Osteoblast (primary cell): Measurements from ENCODE around the gene CLEC20A. TPM values are rescaled to one million over a fixed set of nuclear protein-coding genes. Genes with fewer than 3 reads are reported as not detected.

Experiments used
- DNase-seq: peaks from one replicate; pipeline ENCODE4 v3.0.0; 2011; ENCODE audit warnings: low spot score, mixed read lengths; ENCODE audit not compliant: insufficient read length; ENCODE audit errors: missing footprints
- H2AFZ ChIP-seq: 2 replicates; pipeline ENCODE4 v1.6.0; 2011; ENCODE audit warnings: mild to moderate bottlenecking, low read length
- H3K27ac ChIP-seq: 2 replicates; pipeline ENCODE4 v1.5.1; 2011; ENCODE audit warnings: mild to moderate bottlenecking, low read depth, low read length, moderate library complexity
- H3K27me3 ChIP-seq: 2 replicates; pipeline ENCODE4 v1.6.0; 2012; ENCODE audit warnings: mild to moderate bottlenecking, control low read depth, inconsistent platforms, low read length, moderate library complexity; ENCODE audit not compliant: insufficient read depth
- H3K36me3 ChIP-seq: 2 replicates; pipeline ENCODE4 v1.5.1; 2011; ENCODE audit warnings: mild to moderate bottlenecking, low read length, control low read depth, moderate library complexity; ENCODE audit not compliant: insufficient read depth
- H3K4me1 ChIP-seq: 2 replicates; pipeline ENCODE4 v1.5.1; 2011; ENCODE audit warnings: mild to moderate bottlenecking, low read length, control low read depth, moderate library complexity; ENCODE audit not compliant: insufficient read depth
- H3K4me2 ChIP-seq: 2 replicates; pipeline ENCODE4 v1.6.0; 2011; ENCODE audit warnings: mild to moderate bottlenecking, low read length; ENCODE audit not compliant: insufficient read depth
- H3K4me3 ChIP-seq: fragments of 200-600 bp; sonication (generic); 3 replicates; pipeline ENCODE4 v1.5.1; 2012; ENCODE audit warnings: mild to moderate bottlenecking, low read length, inconsistent platforms; ENCODE audit not compliant: insufficient read depth
- H3K79me2 ChIP-seq: 2 replicates; pipeline ENCODE4 v1.6.0; 2012; ENCODE audit warnings: mild to moderate bottlenecking, low read length, control low read depth, inconsistent platforms; ENCODE audit not compliant: insufficient read depth
- H3K9me3 ChIP-seq: 2 replicates; pipeline ENCODE4 v1.5.1; 2011; ENCODE audit warnings: low read depth, low read length, control low read depth
- H4K20me1 ChIP-seq: 2 replicates; pipeline ENCODE4 v1.6.0; 2012; ENCODE audit warnings: mild to moderate bottlenecking, low read length, control low read depth; ENCODE audit not compliant: insufficient read depth
- total RNA-seq: library from RNA; depleted of rRNA; stranded (reverse); fragments of >200 nt; gene quantifications from 2 replicates; pipeline ENCODE4 v1.2.3, GENCODE V29; 2012
- TF ChIP-seq, protein P1 (sequence below): IDR thresholded peaks from 2 replicates; pipeline ENCODE4 v1.5.1; 2011; ENCODE audit warnings: mild to moderate bottlenecking, low read depth, low read length, moderate library complexity; ENCODE audit errors: extremely low read depth

Gene CLEC20A
- total RNA-seq, 1 donor: under 0.01 TPM

DNA sequence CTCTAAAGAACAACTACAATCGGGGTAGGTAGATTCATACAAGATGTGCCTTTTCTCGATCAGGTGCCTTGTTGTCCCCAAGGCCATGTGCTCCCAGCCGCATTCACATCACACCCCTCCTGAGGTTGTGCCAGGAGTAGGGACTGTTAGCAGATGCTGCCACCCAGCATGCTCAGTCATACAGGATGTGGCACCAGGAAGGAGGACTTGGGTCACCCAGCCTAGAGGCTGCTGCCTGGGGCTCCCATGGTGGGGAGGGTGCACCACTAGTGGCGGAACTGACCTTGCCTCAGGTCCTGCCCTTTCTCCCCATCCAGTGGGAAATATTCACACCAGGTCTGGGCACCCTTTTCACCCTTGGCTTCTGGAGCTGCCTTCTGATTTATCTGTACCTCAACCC, 24.5 kb upstream of the CLEC20A start:
- Histone ChIP-seq H4K20me1 (no peaks in the 10 kb centered on the region), H2AFZ (no peak overlapping the region), H3K79me2 (no peaks in the 10 kb centered on the region), H3K9me3 (no peaks in the 10 kb centered on the region), H3K27me3 (no peaks in the 10 kb centered on the region), H3K4me3 (no peak overlapping the region), H3K4me1 (no peaks in the 10 kb centered on the region), H3K36me3 (no peaks in the 10 kb centered on the region), H3K4me2 (no peak overlapping the region), H3K27ac (no peak overlapping the region)
- TF ChIP-seq, protein P1, sequence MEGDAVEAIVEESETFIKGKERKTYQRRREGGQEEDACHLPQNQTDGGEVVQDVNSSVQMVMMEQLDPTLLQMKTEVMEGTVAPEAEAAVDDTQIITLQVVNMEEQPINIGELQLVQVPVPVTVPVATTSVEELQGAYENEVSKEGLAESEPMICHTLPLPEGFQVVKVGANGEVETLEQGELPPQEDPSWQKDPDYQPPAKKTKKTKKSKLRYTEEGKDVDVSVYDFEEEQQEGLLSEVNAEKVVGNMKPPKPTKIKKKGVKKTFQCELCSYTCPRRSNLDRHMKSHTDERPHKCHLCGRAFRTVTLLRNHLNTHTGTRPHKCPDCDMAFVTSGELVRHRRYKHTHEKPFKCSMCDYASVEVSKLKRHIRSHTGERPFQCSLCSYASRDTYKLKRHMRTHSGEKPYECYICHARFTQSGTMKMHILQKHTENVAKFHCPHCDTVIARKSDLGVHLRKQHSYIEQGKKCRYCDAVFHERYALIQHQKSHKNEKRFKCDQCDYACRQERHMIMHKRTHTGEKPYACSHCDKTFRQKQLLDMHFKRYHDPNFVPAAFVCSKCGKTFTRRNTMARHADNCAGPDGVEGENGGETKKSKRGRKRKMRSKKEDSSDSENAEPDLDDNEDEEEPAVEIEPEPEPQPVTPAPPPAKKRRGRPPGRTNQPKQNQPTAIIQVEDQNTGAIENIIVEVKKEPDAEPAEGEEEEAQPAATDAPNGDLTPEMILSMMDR: no peak
- DNase-seq: peak; percentile 63

GRCh38 chr1:178520803-178521202, 24.0 kb upstream of the CLEC20A start:
- H3K4me2 ChIP-seq: no peak overlapping the region
- no peaks in the 10 kb centered on the region for H3K9me3 ChIP-seq
- H2AFZ ChIP-seq: no peak overlapping the region
- H3K4me1 ChIP-seq: no peaks in the 10 kb centered on the region
- no peak overlapping the region for H3K4me3 ChIP-seq
- TF ChIP-seq, protein P1: no peak
- no peak overlapping the region for H3K27ac ChIP-seq
- no peaks in the 10 kb centered on the region for H3K27me3 ChIP-seq
- H3K79me2 ChIP-seq: no peaks in the 10 kb centered on the region
- no peaks in the 10 kb centered on the region for H3K36me3 ChIP-seq
- H4K20me1 ChIP-seq: no peaks in the 10 kb centered on the region
- no peak for DNase-seq

- Histone ChIP-seq H3K4me2 (no peak overlapping the region), H2AFZ (no peak overlapping the region), H3K27ac (no peak overlapping the region), H3K4me1 (no peaks in the 10 kb centered on the region), H3K79me2 (no peaks in the 10 kb centered on the region), H3K9me3 (no peaks in the 10 kb centered on the region), H4K20me1 (no peaks in the 10 kb centered on the region), H3K4me3 (no peak overlapping the region), H3K36me3 (no peaks in the 10 kb centered on the region), H3K27me3 (no peaks in the 10 kb centered on the region)
- no peak for DNase-seq
- TF ChIP-seq, protein P1: no peak
These were observed 22.1 kb upstream of the CLEC20A start for GRCh38 chr1:178518894-178519293.

GRCh38 chr1:178516110-178516509, 19.3 kb upstream of the CLEC20A start:
- DNase-seq: no peak
- Histone ChIP-seq H3K4me3 (no peak overlapping the region), H3K4me2 (no peak overlapping the region), H3K36me3 (no peaks in the 10 kb centered on the region), H4K20me1 (no peaks in the 10 kb centered on the region), H3K27me3 (no peaks in the 10 kb centered on the region), H3K79me2 (no peaks in the 10 kb centered on the region), H2AFZ (no peak overlapping the region), H3K27ac (no peak overlapping the region), H3K4me1 (no peaks in the 10 kb centered on the region), H3K9me3 (no peaks in the 10 kb centered on the region)
- TF ChIP-seq, protein P1: no peak
